ENCODE data around the gene ROBO1. TPM values are rescaled to one million over a fixed set of nuclear protein-coding genes. Genes with fewer than 3 reads are reported as not detected.

ROBO1 gene
- polyA plus RNA-seq, 1 donor: 16.2 TPM

DNA sequence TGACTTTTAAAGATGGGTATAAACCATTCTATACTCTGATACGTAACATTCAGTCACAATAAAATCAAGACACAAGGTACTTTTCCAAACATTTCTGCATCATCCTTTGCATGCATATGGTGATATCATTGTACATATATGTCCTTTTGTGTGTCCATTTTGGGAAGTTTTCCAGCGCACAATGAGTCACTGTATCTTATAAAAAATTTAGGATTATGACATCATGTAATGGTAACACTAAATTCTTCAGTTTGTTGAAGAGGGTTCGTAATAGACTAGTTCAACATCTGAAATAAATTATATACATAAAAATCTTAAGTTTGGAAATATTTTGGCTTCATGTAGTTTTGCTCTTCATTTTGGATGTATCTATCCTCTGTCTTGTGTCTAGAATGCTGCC, 480.9 kb downstream of the ROBO1 start:
- no peaks in the 10 kb centered on the region for H3K9me3 ChIP-seq (ENCODE audit: control insufficient read depth, low read depth, low read length)
- H3K36me3 ChIP-seq (ENCODE audit: control insufficient read depth, insufficient read depth, low read length): no peaks in the 10 kb centered on the region
- 100% methylated on average over 3 of the region's 3 CpGs for WGBS (ENCODE audit: insufficient coverage, low lambda C conversion rate)
- no peaks in the 10 kb centered on the region for H3K4me1 ChIP-seq (ENCODE audit: control insufficient read depth, insufficient read depth, low read length)
- H3K4me3 ChIP-seq (ENCODE audit: low read length): no peak overlapping the region
- DNase-seq: no peak
- no peak overlapping the region for H3K27ac ChIP-seq (ENCODE audit: low read length)
- H3K27me3 ChIP-seq (ENCODE audit: control insufficient read depth, insufficient read depth, low read length): no peaks in the 10 kb centered on the region

- no peaks in the 10 kb centered on the region for H3K9me3 ChIP-seq (ENCODE audit: control insufficient read depth, low read depth, low read length)
- whole genome bisulfite sequencing (ENCODE audit: insufficient coverage, low lambda C conversion rate): 92% methylated on average over 2 of the region's 2 CpGs
- no peaks in the 10 kb centered on the region for H3K4me1 ChIP-seq (ENCODE audit: control insufficient read depth, insufficient read depth, low read length)
- no peaks in the 10 kb centered on the region for H3K36me3 ChIP-seq (ENCODE audit: control insufficient read depth, insufficient read depth, low read length)
- H3K4me3 ChIP-seq (ENCODE audit: low read length): no peak overlapping the region
- no peaks in the 10 kb centered on the region for H3K27me3 ChIP-seq (ENCODE audit: control insufficient read depth, insufficient read depth, low read length)
- no peak for DNase-seq
- H3K27ac ChIP-seq (ENCODE audit: low read length): no peak overlapping the region
These were observed 481.9 kb downstream of the ROBO1 start for GRCh38 chr3:79285871-79286270.

GRCh38 chr3:79285380-79285779, 482.4 kb downstream of the ROBO1 start:
- no peak overlapping the region for H3K27ac ChIP-seq (ENCODE audit: low read length)
- H3K36me3 ChIP-seq (ENCODE audit: control insufficient read depth, insufficient read depth, low read length): no peaks in the 10 kb centered on the region
- 83% methylated on average over 1 of the region's 3 CpGs for WGBS (ENCODE audit: insufficient coverage, low lambda C conversion rate)
- no peak for DNase-seq
- no peak overlapping the region for H3K4me3 ChIP-seq (ENCODE audit: low read length)
- H3K4me1 ChIP-seq (ENCODE audit: control insufficient read depth, insufficient read depth, low read length): no peaks in the 10 kb centered on the region
- no peaks in the 10 kb centered on the region for H3K9me3 ChIP-seq (ENCODE audit: control insufficient read depth, low read depth, low read length)
- H3K27me3 ChIP-seq (ENCODE audit: control insufficient read depth, insufficient read depth, low read length): no peaks in the 10 kb centered on the region

- Histone ChIP-seq H3K27ac (ENCODE audit: low read length) (no peak overlapping the region), H3K4me3 (ENCODE audit: low read length) (no peak overlapping the region), H3K27me3 (ENCODE audit: control insufficient read depth, insufficient read depth, low read length) (no peaks in the 10 kb centered on the region), H3K4me1 (ENCODE audit: control insufficient read depth, insufficient read depth, low read length) (no peaks in the 10 kb centered on the region), H3K9me3 (ENCODE audit: control insufficient read depth, low read depth, low read length) (no peaks in the 10 kb centered on the region), H3K36me3 (ENCODE audit: control insufficient read depth, insufficient read depth, low read length) (no peaks in the 10 kb centered on the region)
- WGBS (ENCODE audit: insufficient coverage, low lambda C conversion rate): 100% methylated on average over 2 of the region's 3 CpGs
- no peak for DNase-seq
These were observed 483.0 kb downstream of the ROBO1 start for GRCh38 chr3:79284781-79285180.

- Histone ChIP-seq H3K9me3 (ENCODE audit: control insufficient read depth, low read depth, low read length) (no peaks in the 10 kb centered on the region), H3K4me1 (ENCODE audit: control insufficient read depth, insufficient read depth, low read length) (no peaks in the 10 kb centered on the region), H3K27ac (ENCODE audit: low read length) (no peak overlapping the region), H3K27me3 (ENCODE audit: control insufficient read depth, insufficient read depth, low read length) (no peaks in the 10 kb centered on the region), H3K4me3 (ENCODE audit: low read length) (no peak overlapping the region), H3K36me3 (ENCODE audit: control insufficient read depth, insufficient read depth, low read length) (no peaks in the 10 kb centered on the region)
- DNase-seq: no peak
- WGBS (ENCODE audit: insufficient coverage, low lambda C conversion rate): 63% methylated on average over 1 of the region's 1 CpG
These were observed 489.1 kb downstream of the ROBO1 start for GRCh38 chr3:79278681-79279080.

DNA sequence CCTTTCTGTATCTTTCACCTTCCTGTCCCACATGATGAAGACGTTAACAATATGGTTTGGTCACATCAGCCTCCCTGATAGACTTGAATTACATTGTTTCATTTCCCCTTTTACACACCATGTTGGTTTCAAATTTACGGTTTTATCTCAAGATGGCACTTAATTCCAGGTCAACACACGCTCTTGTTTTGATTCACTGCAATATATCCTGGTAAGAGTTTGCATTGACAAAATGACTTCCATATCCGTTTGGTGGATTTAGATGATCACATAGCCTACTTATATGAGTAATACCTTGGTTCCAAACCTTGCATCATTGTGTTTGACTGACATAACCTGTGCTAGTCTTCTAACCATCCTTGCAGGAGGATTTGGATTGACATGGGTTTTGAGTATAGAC, 499.4 kb downstream of the ROBO1 start:
- 94% methylated on average over 2 of the region's 4 CpGs for WGBS (ENCODE audit: insufficient coverage, low lambda C conversion rate)
- no peak overlapping the region for H3K27ac ChIP-seq (ENCODE audit: low read length)

GRCh38 chr3:79264892-79265291, 502.9 kb downstream of the ROBO1 start:
- H3K4me1 ChIP-seq (ENCODE audit: control insufficient read depth, insufficient read depth, low read length): no peaks in the 10 kb centered on the region
- H3K9me3 ChIP-seq (ENCODE audit: control insufficient read depth, low read depth, low read length): no peaks in the 10 kb centered on the region
- WGBS (ENCODE audit: insufficient coverage, low lambda C conversion rate): 89% methylated on average over 2 of the region's 2 CpGs
- DNase-seq: no peak
- H3K27me3 ChIP-seq (ENCODE audit: control insufficient read depth, insufficient read depth, low read length): no peaks in the 10 kb centered on the region
- H3K4me3 ChIP-seq (ENCODE audit: low read length): no peak overlapping the region
- H3K36me3 ChIP-seq (ENCODE audit: control insufficient read depth, insufficient read depth, low read length): no peaks in the 10 kb centered on the region
- H3K27ac ChIP-seq (ENCODE audit: low read length): no peak overlapping the region

More for the DNA sequence above, 499.4 kb downstream of the ROBO1 start:
- Histone ChIP-seq H3K4me3 (ENCODE audit: low read length) (no peak overlapping the region), H3K36me3 (ENCODE audit: control insufficient read depth, insufficient read depth, low read length) (no peaks in the 10 kb centered on the region), H3K27me3 (ENCODE audit: control insufficient read depth, insufficient read depth, low read length) (no peaks in the 10 kb centered on the region), H3K9me3 (ENCODE audit: control insufficient read depth, low read depth, low read length) (no peaks in the 10 kb centered on the region), H3K4me1 (ENCODE audit: control insufficient read depth, insufficient read depth, low read length) (no peaks in the 10 kb centered on the region)
- DNase-seq: peak in 1 of 2 donors; percentile 3

DNA sequence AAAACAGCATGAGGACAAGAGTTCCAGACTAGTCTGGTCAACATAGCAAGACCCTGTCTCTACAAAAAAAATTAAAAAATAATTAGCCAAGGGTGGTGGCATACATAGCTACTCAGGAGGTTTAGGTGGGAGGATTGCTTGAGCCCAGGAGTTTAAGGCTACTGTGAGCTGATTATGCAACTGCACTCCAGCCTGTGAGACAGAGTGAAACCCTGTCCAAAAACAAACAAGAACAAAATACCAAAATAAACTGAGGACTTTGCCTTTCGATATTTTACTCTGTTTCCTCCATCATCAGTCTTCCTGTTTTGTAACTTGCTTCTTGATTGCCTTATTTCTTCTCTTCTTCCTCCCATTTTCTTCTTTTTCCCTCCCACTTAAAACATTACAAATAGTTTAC, 504.4 kb downstream of the ROBO1 start:
- WGBS (ENCODE audit: insufficient coverage, low lambda C conversion rate): 71% methylated on average over 1 of the region's 1 CpG
- Histone ChIP-seq H3K27me3 (ENCODE audit: control insufficient read depth, insufficient read depth, low read length) (no peaks in the 10 kb centered on the region), H3K27ac (ENCODE audit: low read length) (no peak overlapping the region), H3K4me3 (ENCODE audit: low read length) (no peak overlapping the region), H3K4me1 (ENCODE audit: control insufficient read depth, insufficient read depth, low read length) (no peaks in the 10 kb centered on the region), H3K36me3 (ENCODE audit: control insufficient read depth, insufficient read depth, low read length) (no peaks in the 10 kb centered on the region), H3K9me3 (ENCODE audit: control insufficient read depth, low read depth, low read length) (no peaks in the 10 kb centered on the region)
- DNase-seq: no peak

DNA sequence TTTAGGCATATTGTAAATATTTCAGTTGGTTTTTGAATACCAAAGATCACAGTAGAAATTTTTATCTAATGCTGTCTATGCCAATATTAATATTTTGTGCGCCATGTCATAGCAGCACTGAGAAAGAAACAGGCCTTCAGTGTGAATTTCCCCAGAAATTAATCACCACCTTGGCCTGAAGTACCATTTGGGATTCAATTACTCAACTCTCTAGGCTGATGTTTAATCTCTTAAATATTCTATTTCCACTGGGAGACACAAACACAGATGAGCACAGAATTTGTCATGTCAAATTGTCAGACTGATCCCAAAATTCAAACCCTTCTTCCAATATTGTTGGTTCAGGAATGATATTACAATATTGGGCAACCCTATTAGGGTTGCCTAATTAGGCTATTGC, 509.3 kb downstream of the ROBO1 start:
- no peak overlapping the region for H3K27ac ChIP-seq (ENCODE audit: low read length)
- no peaks in the 10 kb centered on the region for H3K36me3 ChIP-seq (ENCODE audit: control insufficient read depth, insufficient read depth, low read length)
- no peaks in the 10 kb centered on the region for H3K4me1 ChIP-seq (ENCODE audit: control insufficient read depth, insufficient read depth, low read length)
- H3K9me3 ChIP-seq (ENCODE audit: control insufficient read depth, low read depth, low read length): no peaks in the 10 kb centered on the region
- DNase-seq: no peak
- no CpG with 5 or more reads among the region's 1 CpG for WGBS (ENCODE audit: insufficient coverage, low lambda C conversion rate)
- no peak overlapping the region for H3K4me3 ChIP-seq (ENCODE audit: low read length)
- no peaks in the 10 kb centered on the region for H3K27me3 ChIP-seq (ENCODE audit: control insufficient read depth, insufficient read depth, low read length)

GRCh38 chr3:79257791-79258190, 510.0 kb downstream of the ROBO1 start:
- WGBS (ENCODE audit: insufficient coverage, low lambda C conversion rate): no CpG with 5 or more reads among the region's 1 CpG

DNA sequence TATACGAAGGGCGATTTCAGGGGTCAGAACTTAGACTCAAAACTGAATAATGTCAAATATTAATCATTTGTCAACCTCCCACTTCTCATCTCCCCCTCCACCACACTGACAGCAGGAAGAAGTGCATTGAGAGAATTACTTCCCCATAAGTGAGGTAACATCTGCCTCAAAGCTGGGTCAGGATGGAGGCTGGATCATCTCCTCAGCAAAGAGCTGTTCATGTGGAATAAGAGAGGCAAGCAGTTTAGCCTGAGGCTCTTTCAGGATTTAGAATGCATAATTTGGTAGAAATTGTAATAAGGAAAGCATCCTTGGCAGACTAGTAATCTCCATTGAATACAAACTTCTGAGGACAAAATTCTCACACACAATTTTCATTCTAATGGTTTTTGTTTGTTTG, 512.1 kb downstream of the ROBO1 start:
- H3K27me3 ChIP-seq (ENCODE audit: control insufficient read depth, insufficient read depth, low read length): no peaks in the 10 kb centered on the region
- no CpG with 5 or more reads among the region's 2 CpGs for WGBS (ENCODE audit: insufficient coverage, low lambda C conversion rate)
- DNase-seq: no peak

More at GRCh38 chr3:79257791-79258190, 510.0 kb downstream of the ROBO1 start:
- H3K36me3 ChIP-seq (ENCODE audit: control insufficient read depth, insufficient read depth, low read length): no peaks in the 10 kb centered on the region
- H3K27me3 ChIP-seq (ENCODE audit: control insufficient read depth, insufficient read depth, low read length): no peaks in the 10 kb centered on the region
- H3K9me3 ChIP-seq (ENCODE audit: control insufficient read depth, low read depth, low read length): no peaks in the 10 kb centered on the region
- H3K27ac ChIP-seq (ENCODE audit: low read length): no peak overlapping the region
- H3K4me1 ChIP-seq (ENCODE audit: control insufficient read depth, insufficient read depth, low read length): no peaks in the 10 kb centered on the region
- H3K4me3 ChIP-seq (ENCODE audit: low read length): no peak overlapping the region
- no peak for DNase-seq

More for the DNA sequence above, 512.1 kb downstream of the ROBO1 start:
- Histone ChIP-seq H3K27ac (ENCODE audit: low read length) (no peak overlapping the region), H3K4me3 (ENCODE audit: low read length) (no peak overlapping the region), H3K36me3 (ENCODE audit: control insufficient read depth, insufficient read depth, low read length) (no peaks in the 10 kb centered on the region), H3K9me3 (ENCODE audit: control insufficient read depth, low read depth, low read length) (no peaks in the 10 kb centered on the region), H3K4me1 (ENCODE audit: control insufficient read depth, insufficient read depth, low read length) (no peaks in the 10 kb centered on the region)
